ACHN (cell line): ENCODE data around the gene TRIM9.
A peak's percentile ranks its signal among the peaks of the same experiment; 100 is the strongest.
"Not testable (repeated sequence)": the region's sequence is repeated elsewhere in the genome, so short reads cannot be mapped to it uniquely, and the experiment has no call there.

Source experiments
- DNase-seq: peaks from one replicate; pipeline ENCODE4 v3.0.0-alpha.2; 2015
- in situ Hi-C: cut with HindIII; loops from 2 replicates; pipeline ENCODE4 v1.10.0; 2017; ENCODE audit warnings: low sequenced_read_pairs, low pct_ligation_motif_present, low pct_unique_long_range_greater_than_20kb

Gene TRIM9

DNA sequence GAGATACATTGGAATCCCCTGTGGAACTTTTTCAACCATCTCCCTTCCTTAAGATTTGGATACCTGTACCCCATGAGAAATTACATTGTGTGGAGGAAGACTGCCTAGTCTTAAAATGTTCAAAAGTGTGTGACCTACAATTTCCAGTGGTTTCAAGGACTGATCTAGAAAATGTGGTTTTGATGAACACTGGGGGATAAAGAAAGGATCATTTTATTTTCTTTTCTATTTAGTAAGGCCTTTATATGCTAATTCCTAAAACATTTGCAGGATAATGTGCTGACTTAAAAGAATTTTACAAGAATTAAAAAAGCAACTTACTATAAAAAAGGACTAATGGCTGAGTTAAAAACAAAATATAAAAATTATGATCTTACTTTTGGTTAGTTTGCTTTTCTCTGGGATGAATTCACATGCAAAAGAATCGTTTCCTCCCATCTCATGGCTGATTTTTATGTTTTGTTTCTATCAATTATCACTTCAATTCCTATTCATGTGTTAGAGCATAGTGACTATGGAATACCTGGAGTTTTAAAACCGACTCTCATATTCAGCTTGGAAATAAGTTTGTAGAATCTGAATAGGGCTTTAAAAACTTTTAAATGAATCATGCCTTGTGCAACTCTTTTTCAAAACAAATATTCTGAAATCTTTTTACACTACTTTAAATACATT, 110.7 kb downstream of the TRIM9 start:
- no peak for DNase-seq
- in situ Hi-C loops: no loop called here

DNA sequence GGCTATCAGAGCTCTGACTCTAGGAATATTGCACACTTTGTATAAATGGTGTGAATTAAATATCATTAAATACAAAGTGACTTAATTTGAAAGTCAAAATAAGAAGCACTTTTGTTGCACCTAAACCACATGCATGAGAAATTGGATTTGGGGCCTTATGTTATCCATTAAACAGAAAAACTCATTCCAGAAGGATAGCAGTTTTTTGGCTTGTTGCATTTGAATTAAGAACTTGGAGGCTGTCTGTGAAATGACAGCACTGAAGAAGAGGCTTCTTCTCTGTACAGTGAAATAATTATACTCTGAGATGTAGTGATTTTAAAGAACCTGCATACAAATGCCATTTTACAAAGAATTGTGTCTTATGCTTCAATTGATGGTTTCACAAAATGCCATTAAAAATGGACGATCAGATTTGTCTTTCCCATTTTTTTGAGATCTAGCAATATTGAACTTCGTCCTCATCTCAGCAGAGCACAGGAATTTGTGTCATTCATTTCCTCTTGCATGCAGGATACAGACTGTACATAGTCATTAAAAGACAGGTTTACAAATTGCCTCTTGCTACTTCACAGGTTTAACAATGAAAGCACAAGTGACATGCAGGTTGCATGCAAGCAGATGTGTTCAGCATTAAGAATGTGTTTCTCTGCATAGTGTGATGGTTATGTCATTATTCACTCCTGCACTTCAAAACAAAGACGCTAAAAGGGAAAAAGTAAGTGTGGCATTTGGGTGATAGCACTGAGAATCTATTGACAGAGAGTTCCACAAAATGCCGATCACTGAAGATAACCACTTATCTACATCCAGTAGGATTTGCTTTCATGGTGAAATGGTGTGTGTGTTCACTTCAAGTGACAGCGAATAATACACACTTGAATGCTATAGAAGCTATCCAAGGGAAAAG, 114.7 kb downstream of the TRIM9 start:
- DNase-seq: no peak
- in situ Hi-C loops: no loop called here

DNA sequence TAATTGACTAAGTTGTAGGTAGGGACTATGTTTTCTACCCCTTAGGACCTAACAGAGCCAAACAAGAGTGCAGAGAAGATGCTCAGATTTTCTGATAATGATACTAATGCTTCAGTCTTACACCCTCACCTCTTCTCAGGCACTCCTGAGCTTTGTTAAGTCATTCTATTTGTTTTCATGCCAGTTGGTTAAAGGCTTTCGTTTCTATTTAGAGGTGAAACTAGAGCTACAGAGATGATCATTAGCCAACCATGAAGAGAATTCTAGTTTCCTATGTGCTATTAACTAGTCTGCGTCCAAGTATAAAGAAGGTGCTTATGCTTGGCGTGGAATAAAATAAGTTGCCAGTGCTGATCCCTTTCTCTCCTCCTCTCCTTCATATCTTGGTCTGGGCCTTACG, 116.0 kb downstream of the TRIM9 start:
- in situ Hi-C loops: no loop called here
- DNase-seq: no peak

DNA sequence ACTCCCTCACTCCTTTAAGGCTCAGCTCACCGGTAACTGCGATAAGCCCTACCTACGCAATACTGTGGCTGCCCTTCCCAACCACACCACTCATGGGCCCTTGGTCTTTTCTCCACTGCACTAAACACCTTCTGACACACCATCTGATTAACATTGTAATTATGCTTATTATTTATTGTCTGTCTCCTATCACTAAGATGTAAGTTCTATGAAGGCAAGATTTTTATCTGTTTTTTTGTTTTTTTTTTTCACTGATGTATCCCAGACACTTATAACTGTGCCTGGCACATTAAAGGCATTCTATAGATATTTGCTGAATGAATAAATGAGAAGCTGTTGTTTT, 116.4 kb downstream of the TRIM9 start:
- no peak for DNase-seq
- in situ Hi-C loops: no loop called here

DNA sequence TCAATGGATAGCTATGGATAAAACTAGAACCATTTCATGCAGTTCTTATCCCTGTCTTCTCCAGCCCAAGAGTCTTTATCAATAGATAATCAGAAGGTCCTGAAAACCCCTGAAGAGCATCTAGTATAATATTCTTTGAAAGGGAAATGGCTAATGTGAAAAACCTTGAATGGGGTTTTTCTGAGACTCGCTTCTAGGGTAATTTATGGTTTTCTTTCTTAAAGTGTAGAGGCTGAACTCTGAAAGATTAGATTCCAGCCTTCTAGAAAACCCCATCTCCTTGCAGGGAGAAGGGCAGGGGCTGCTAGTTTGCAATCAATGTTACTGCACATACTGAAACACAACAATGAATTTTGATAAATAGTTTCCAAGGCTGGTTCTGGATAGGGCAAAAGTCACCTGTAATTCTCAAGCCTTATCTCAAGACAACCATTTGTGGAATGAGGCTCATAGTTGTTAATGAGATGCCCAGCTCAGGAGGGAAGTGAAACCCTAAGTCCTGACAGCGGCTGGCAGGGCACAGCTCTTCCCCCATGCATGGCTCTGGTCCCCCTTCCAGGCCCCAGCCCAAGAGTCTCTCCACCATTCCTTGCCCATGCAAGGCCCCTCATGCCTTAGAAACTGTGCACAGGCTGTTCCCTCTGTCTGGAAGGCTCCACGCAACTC, 116.9 kb downstream of the TRIM9 start:
- in situ Hi-C loops: no loop called here
- DNase-seq: no peak

DNA sequence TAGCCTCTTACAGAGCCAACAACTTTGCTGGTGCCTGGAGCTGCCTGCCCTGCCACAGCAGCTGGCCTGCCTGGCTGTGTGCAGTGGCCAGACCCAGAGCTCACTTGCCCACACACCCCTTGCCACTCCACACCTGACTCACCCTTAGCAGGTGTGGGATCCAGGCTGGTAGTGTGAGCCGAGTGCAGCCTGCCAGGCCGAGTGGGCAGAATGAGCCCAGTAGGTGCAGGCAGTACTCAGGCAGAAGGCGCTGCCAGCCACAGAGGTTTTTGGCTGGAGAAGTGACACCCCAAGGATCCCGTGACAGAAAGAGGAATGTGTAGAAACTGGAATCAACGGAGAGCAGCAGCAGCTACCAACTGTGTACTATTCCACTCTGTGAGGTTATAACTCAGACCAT, 120.8 kb downstream of the TRIM9 start:
- DNase-seq: no peak
- in situ Hi-C loops: no loop called here

DNA sequence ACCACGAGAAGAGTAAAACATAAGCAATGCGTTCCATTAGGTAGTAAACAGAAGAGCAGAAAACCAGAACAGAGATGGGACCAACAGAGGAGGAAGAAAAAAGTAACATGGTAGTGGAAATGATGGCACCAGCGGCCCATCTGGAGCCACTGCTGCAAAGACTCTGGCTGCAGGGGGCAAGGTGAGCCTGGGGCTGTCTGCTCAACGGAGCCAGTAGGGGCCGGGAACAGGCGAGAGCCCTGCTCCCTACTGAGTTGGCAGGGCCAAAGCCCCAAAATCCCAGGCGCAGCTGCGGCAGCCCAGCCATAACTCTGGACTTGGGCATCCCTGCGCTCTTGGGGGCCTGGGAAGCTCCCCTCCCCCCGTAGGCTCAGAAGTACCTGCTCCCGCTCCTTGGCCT, 122.2 kb downstream of the TRIM9 start:
- in situ Hi-C loops: no loop called here
- no peak for DNase-seq

DNA sequence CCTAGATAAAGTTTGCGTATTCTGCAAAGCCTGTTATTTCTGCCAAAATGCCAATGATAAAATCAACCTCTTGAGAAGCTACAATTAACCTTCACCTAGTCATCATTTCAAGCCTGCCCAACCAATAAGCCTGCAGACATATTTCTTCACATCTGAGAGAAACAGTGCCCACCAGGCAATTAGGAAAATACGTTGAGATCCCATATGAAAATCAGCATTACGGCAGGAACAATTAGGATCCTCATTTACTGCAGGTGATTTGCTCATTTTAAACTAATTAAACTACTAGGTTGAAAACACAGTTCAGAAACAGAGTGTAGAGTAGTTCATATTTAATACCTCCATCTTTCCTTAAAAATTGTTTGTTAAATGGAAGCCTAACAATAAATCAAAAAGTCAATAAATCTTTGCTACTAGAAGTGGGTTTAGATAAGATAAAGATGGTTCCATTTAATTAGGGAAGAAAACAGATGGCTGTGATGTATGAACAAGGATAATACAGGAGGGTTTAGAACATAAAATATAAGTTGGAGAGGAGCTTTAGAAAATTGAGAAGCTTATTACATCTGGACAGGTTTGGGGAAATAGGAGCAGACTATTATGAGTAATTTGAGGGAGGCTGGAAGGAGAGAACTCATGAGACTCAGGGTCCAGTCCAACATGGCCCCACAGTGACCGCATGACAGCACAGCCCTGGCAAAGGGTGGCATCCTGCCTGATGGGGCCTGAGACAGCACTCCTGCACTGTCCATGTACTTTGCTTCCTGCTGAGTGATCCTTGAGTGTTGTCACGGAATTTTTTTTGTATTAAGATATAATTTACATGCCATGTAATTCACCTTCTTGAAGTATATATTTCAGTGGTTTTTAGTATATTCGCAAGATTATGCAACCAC, 123.8 kb downstream of the TRIM9 start:
- no peak for DNase-seq
- in situ Hi-C loops: no loop called here

DNA sequence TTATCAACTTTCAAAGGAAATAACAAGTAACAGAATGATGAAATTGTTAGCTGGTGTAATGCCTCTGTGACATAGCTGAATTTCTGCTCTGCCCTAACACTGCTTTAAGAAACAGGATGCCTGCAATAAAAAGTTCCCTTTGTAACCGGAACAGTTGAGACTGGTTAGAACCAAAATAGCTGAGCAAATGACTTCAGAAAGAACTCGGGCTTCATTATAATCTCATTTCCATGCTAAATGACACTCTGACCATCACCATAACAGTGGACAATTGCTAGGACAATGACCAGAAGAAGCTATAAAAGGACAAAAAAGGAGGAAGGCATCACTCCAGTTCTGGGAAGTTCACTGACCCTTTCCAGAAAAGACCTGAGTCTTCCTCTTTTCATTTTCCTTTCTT, 127.1 kb downstream of the TRIM9 start:
- DNase-seq: no peak
- in situ Hi-C loops: no loop called here

DNA sequence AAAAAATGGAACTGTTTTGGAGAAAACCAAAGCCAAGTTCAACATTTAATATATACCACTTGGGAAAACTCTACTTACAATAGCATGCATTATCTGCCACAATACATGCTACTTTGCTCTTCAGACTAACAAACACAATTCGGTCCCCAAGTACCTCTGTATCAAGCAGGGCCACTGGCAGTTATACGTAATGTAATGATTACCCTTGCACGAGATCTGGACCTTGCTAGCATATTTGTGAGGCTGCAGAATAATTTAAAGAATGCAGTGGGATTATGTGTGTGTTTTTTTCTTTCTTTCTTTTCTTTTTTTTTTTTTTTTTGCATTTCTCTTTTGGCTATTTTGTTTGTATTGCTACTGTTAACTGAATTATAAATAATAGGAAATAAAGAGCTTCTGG, 127.8 kb downstream of the TRIM9 start:
- DNase-seq: peak; percentile 46
- in situ Hi-C loops: no loop called here

DNA sequence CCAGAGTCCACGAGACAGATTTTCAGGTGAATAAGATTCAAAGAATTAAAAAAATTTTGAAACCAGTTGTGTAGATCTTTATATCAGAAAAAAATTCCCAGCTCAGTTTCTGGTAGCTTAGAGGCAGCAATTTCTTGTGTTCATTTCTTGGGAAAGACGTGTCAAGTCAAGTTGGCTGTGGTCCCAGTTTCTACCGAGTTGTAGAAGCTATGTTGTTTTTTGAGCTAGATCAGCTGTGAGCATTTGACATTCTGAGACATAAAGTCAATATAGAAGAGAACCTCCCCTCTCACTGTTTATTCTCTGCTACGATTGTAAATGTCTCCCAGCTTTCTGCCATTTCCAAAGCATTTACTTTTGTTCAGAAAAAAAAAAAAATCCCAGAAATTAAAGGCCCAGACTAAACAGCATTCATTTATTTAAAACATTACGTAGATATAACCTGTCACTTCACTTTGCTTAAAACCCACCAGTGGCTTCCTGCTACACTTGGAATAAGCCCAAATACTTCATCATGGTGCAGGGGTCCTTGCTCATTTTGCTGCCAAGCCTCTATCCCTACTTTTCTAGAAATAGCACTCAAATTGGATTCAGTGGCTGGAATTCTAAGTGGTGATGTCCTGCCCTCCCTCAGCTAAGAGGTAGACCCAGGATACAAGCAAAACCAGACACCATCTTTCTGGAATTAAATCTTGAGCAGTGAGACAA, 130.1 kb downstream of the TRIM9 start:
- in situ Hi-C loops: no loop called here
- DNase-seq: peak; percentile 43

DNA sequence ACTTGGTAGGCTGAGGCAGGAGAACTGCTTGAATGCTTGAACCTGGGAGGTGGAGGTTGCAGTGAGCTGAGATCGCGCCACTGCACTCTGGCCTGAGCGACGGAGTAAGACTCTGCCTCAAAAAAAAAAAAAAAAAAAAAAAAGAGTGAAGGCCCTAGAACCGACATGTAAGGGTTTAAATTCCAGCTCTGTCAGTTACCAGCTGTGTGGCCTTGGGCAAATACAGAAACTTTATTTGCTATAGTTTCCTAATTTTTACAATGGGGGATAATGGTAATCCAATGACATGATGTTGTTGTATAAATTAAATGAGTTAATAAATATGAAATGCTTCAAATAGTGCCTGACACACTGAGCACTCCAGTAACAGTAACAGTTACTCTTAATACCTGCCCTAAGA, 131.0 kb downstream of the TRIM9 start:
- in situ Hi-C loops: no loop called here
- DNase-seq: no peak

DNA sequence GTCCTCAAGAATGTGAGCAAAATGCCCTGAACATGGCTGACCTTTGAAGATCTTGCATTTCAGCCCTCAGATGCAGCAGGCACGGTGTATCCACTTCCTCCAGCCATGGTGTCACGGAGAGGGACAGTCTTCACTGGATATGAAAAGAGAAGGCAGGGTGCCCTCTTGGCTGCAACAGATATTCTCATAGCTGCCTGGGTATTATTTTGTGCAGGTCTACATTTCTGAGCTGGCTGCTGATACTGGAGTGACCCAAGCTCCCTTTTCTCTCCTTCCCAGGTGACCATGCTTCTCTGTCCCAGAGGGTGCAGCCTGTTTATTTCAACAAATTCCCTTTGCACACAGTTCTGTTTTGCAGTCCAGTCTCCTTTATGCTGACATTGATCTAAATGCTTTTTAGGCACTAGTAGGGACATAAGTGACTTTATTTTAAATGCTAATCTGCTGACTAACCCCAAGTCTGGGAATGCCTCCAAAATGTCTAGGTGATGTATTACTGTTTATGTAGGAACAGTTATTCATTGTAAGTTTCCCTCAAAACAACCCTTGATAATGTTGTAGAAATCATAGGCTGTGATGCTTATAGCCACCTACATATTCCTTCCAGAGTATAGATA, 133.2 kb downstream of the TRIM9 start:
- in situ Hi-C loops: no loop called here
- peak; percentile 91 for DNase-seq

DNA sequence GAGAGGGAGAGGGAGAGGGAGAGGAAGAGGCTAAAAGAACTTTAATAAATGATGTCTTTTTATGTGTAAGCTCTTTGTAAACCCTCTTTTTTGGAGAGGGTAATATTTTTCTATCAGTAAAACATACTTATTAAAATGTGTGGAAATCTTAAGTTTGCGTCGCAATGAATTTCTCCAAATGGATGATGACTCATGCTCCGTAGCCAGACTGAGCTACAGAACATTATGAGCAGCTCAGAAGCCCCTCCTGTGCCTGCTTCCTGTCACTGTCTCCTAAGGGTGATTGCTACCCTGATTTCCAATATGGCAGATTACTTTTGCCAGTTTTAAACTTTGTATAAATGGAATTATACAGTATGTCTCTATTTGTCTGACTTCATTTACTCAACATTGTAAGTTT, 137.6 kb downstream of the TRIM9 start:
- DNase-seq: no peak
- in situ Hi-C loops: no loop called here

DNA sequence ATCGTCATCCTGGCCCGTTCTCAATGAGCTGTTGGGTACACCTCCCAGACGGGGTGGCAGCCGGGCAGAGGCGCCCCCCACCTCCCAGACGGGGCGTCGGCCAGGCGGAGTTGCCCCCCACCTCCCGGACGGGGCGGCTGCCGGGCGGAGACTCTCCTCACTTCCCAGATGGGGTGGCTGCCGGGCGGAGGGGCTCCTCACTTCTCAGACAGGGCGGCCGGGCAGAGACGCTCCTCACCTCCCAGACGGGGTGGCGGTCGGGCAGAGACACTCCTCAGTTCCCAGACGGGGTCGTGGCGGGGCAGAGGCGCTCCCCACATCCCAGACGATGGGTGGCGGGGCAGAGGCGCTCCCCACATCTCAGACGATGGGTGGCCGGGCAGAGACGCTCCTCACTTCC, 138.5 kb downstream of the TRIM9 start:
- DNase-seq, in situ Hi-C loops: not testable (repeated sequence)

DNA sequence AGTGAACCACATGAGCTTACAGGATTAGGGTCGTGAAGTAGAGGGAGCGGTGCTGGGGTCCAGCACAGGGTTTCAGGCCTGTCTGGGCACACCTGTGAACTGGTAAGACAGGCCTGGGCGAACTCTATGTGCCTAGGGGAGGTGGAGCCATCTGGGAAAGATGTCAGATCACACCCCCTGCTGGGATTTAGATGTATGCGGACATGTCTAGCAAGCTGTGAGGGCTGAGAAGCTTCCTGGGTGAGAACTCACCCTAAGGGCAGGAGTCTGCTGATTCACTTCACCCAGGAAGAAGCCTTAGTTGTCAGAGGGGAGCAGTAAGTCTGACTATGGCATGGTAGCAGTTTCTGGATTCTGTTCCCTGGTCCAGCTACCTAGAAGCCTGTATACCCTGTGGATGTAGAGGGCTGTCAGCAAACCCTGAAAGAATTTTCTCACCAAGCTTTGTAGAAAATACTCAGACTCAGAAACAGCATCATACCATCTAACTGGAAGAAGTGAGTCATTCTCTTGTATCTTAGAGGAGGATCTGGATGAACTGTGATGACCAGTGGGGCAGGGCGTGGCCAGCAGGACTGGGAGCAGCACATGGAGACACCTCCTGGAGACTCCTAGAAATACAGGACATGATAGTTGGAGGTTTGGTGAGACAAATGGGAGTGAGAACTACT, 139.4 kb downstream of the TRIM9 start:
- in situ Hi-C loops: no loop called here
- peak; percentile 95 for DNase-seq

DNA sequence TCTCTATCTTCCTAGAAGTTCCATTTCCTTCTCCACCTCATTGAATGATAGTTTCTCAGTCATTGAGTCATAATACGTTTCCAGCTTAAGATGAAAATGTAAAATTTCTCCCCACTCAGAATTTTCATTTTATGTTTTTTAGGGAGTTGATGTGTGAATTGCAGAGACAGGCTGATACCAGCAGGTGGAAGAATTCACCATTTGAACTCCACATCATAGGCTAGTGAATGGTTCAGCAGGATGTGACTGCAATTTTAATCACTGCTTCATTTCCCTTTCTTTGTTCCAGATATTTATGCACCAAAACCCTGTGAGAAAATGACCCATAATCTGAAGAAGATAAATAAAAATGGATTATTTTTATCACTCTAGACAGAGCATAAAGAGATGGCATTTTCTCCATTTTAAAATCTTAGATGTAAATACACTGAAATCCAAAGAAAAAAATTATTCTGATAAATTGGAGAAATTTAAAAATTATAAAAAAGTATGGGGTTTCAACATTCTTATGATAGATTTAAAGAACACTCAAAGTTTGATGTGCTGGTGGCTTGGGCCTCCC, 140.0 kb downstream of the TRIM9 start:
- peak; percentile 67 for DNase-seq
- in situ Hi-C loops: no loop called here
